Panc1 (cell line): ENCODE measurements around the gene MOB3A. TPM values are rescaled to one million over a fixed set of nuclear protein-coding genes. Genes with fewer than 3 reads are reported as not detected.

Experiments used
- ATAC-seq: fragments of 200-7000 bp; cut with Tn5 transposase; 2 replicates; pipeline ENCODE4 v1.9.1; 2020; ENCODE audit warnings: mild to moderate bottlenecking, moderate library complexity
- BruUV-seq: library from RNA; stranded (reverse); fragments of 400-500 nt; replicated peaks from 2 replicates; lab custom pipeline; 2021; lab: Mats Ljungman, UMichigan
- CTCF ChIA-PET: fragments of 300-600 bp; sonication (Branson Sonifier 250); formaldehyde crosslinking; loops from one replicate; lab custom pipeline; 2022; ENCODE audit warnings: antibody characterized with exemption; lab: Charles Lee
- POLR2A ChIA-PET: fragments of 300-600 bp; sonication (Branson Sonifier 250); formaldehyde crosslinking; loops from one replicate; lab custom pipeline; 2022; ENCODE audit warnings: antibody characterized with exemption; lab: Charles Lee
- DNase-seq: peaks from one replicate; pipeline ENCODE4 v3.0.0-alpha.2; 2010; ENCODE audit warnings: low read depth, low spot score
- H3K27ac ChIP-seq: 2 replicates; pipeline ENCODE4 v1.5.1; 2011; ENCODE audit warnings: mild to moderate bottlenecking, low read length, inconsistent platforms
- H3K27me3 ChIP-seq: fragments of 200-500 bp; sonication (Bioruptor generic); 2 replicates; pipeline ENCODE4 v1.6.0; 2014; ENCODE audit warnings: low read length, inconsistent platforms; ENCODE audit not compliant: control insufficient read depth, insufficient read depth
- H3K36me3 ChIP-seq: fragments of 200-500 bp; sonication (Bioruptor generic); 2 replicates; pipeline ENCODE4 v1.5.1; 2014; ENCODE audit warnings: inconsistent platforms, mild to moderate bottlenecking, low read length, moderate library complexity; ENCODE audit not compliant: control insufficient read depth, insufficient read depth
- H3K4me1 ChIP-seq: 2 replicates; pipeline ENCODE4 v1.5.1; 2011; ENCODE audit warnings: inconsistent platforms, mild to moderate bottlenecking, low read length, moderate library complexity; ENCODE audit not compliant: control insufficient read depth, insufficient read depth
- H3K4me3 ChIP-seq, 2 experiments: 2 replicates each; pipeline ENCODE4 v1.5.1; 2011 to 2012; ENCODE audit warnings: low read depth in 2 of 2, low read length in 2 of 2, mild to moderate bottlenecking in 2 of 2, inconsistent platforms in 1 of 2, moderate library complexity in 1 of 2
- H3K9me3 ChIP-seq: fragments of 200-500 bp; sonication (Bioruptor generic); 2 replicates; pipeline ENCODE4 v1.5.1; 2014; ENCODE audit warnings: low read depth, mild to moderate bottlenecking, inconsistent platforms, low read length, moderate library complexity; ENCODE audit not compliant: control insufficient read depth, insufficient read depth
- POLR2AphosphoS5 ChIP-seq: IDR thresholded peaks from 2 replicates; pipeline ENCODE4 v1.6.1; 2012; ENCODE audit warnings: mild to moderate bottlenecking, low read depth, low read length, moderate library complexity
- SIN3A ChIP-seq: IDR thresholded peaks from 2 replicates; pipeline ENCODE4 v1.6.1; 2012; ENCODE audit warnings: low read depth, mild to moderate bottlenecking, low read length, moderate library complexity, borderline replicate concordance; ENCODE audit not compliant: insufficient read depth
- TCF7L2 ChIP-seq: IDR thresholded peaks from 2 replicates; pipeline ENCODE4 v1.6.1; 2011; ENCODE audit warnings: mild to moderate bottlenecking, low read depth, low read length, inconsistent platforms
- in situ Hi-C: cut with HindIII; loops from 2 replicates; pipeline ENCODE4 v1.10.0; 2016; ENCODE audit warnings: low sequenced_read_pairs, low pct_unique_long_range_greater_than_20kb
- intact Hi-C: fragments of 100-400 bp; cut with micrococcal nuclease; formaldehyde crosslinking; loops from one replicate; pipeline ENCODE4 v1.10.0; 2022; ENCODE audit not compliant: unreplicated experiment
- total RNA-seq: library from RNA; stranded (reverse); gene quantifications from one replicate; pipeline ENCODE4 v1.2.1, GENCODE V29; 2021; ENCODE audit not compliant: unreplicated experiment
- TF ChIP-seq, protein P1 (sequence below), 2 experiments: IDR thresholded peaks; 2 replicates each; pipeline ENCODE4 v1.6.1; 2011 to 2012; ENCODE audit warnings: low read depth in 2 of 2, control low read depth in 1 of 2, low read length in 1 of 2, mild to moderate bottlenecking in 1 of 2, moderate library complexity in 1 of 2; ENCODE audit not compliant: insufficient read depth in 1 of 2
- TF ChIP-seq, protein P2 (sequence below): fragments of 450-650 bp; IDR thresholded peaks from 2 replicates; pipeline ENCODE4 v1.5.1; 2017; ENCODE audit warnings: mild to moderate bottlenecking

The MOB3A gene
- total RNA-seq, 1 experiment from 2014 or later = 36.3 TPM

DNA sequence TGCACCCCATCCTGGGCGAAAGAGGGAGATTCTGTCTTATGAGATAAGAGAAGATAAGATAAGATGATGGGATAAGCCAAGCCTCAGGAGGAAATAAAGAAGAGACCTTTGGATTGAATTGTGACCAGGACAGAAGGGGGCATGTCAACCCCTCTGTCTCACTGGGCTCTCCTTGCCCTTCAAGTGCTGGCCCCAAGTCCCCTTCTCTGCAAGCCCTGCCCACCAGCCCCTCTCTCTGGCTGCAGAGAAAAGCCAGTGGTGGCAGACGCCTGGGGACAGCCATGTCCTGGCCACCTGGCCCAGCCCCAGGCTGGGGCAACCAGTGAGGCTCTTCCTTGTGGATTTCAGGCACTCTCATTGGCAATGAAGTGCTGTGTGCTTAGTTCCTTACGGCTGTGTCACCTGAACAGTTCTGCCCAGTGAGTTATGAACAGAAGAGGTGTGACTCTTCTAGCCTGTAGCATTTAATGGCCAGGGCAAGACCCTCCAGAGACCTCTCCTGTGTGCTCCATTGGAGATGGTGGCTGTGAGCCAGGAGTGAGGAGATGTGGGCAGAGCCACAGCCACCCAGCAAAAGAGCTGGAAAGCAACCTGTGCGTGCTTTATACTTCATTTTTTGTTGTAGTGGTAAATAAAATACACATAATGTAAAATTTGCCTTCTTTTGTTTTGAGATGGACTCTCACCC, 74.5 kb downstream of the MOB3A start:
- no peaks in the 10 kb centered on the region for H3K4me1 ChIP-seq
- DNase-seq = no peak
- H3K27ac ChIP-seq = no peak overlapping the region
- in situ Hi-C loops = no loop called here
- ChIA-PET CTCF (no interaction called here), POLR2A (no interaction called here)
- H3K4me3 ChIP-seq = no peak overlapping the region
- no peaks in the 10 kb centered on the region for H3K27me3 ChIP-seq
- H3K9me3 ChIP-seq = no peaks in the 10 kb centered on the region
- no peaks in the 10 kb centered on the region for H3K36me3 ChIP-seq
- intact Hi-C loops = loop anchor here (5.0 kb wide), 1 partner anchor 46 kb away; no protein-coding TSS in a partner anchor
- no peak for ATAC-seq
- BruUV-seq = no TSS peak
- TF ChIP-seq POLR2AphosphoS5 = no peak
- no peak for TF ChIP-seq TCF7L2
- TF ChIP-seq, protein P1, sequence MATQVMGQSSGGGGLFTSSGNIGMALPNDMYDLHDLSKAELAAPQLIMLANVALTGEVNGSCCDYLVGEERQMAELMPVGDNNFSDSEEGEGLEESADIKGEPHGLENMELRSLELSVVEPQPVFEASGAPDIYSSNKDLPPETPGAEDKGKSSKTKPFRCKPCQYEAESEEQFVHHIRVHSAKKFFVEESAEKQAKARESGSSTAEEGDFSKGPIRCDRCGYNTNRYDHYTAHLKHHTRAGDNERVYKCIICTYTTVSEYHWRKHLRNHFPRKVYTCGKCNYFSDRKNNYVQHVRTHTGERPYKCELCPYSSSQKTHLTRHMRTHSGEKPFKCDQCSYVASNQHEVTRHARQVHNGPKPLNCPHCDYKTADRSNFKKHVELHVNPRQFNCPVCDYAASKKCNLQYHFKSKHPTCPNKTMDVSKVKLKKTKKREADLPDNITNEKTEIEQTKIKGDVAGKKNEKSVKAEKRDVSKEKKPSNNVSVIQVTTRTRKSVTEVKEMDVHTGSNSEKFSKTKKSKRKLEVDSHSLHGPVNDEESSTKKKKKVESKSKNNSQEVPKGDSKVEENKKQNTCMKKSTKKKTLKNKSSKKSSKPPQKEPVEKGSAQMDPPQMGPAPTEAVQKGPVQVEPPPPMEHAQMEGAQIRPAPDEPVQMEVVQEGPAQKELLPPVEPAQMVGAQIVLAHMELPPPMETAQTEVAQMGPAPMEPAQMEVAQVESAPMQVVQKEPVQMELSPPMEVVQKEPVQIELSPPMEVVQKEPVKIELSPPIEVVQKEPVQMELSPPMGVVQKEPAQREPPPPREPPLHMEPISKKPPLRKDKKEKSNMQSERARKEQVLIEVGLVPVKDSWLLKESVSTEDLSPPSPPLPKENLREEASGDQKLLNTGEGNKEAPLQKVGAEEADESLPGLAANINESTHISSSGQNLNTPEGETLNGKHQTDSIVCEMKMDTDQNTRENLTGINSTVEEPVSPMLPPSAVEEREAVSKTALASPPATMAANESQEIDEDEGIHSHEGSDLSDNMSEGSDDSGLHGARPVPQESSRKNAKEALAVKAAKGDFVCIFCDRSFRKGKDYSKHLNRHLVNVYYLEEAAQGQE (IDR thresholded peaks at IDR 0.05; ENCODE audit: insufficient read depth in 1 of 2, low read depth in 2 of 2, low read length in 1 of 2) = no peak
- TF ChIP-seq, protein P2, sequence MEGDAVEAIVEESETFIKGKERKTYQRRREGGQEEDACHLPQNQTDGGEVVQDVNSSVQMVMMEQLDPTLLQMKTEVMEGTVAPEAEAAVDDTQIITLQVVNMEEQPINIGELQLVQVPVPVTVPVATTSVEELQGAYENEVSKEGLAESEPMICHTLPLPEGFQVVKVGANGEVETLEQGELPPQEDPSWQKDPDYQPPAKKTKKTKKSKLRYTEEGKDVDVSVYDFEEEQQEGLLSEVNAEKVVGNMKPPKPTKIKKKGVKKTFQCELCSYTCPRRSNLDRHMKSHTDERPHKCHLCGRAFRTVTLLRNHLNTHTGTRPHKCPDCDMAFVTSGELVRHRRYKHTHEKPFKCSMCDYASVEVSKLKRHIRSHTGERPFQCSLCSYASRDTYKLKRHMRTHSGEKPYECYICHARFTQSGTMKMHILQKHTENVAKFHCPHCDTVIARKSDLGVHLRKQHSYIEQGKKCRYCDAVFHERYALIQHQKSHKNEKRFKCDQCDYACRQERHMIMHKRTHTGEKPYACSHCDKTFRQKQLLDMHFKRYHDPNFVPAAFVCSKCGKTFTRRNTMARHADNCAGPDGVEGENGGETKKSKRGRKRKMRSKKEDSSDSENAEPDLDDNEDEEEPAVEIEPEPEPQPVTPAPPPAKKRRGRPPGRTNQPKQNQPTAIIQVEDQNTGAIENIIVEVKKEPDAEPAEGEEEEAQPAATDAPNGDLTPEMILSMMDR = no peak
- no peak for TF ChIP-seq SIN3A

Other genes starting within 250 kb of the MOB3A start
- gene REXO1, start 247.8 kb downstream of the MOB3A start, total RNA-seq = 52.1 TPM
- gene KLF16, start 232.7 kb downstream of the MOB3A start, total RNA-seq = 79.3 TPM
- 57.1 TPM for gene ABHD17A, start 210.8 kb downstream of the MOB3A start, total RNA-seq
- 8.9 TPM for gene ADAT3, start 190.9 kb downstream of the MOB3A start, total RNA-seq
- gene SCAMP4, start 190.9 kb downstream of the MOB3A start, total RNA-seq = 98.4 TPM
- 65.8 TPM for gene CSNK1G2, start 155.2 kb downstream of the MOB3A start, total RNA-seq
- gene BTBD2, start 80.6 kb downstream of the MOB3A start, total RNA-seq = 59.6 TPM
- 240 TPM for gene MKNK2, start 45.1 kb downstream of the MOB3A start, total RNA-seq
- gene IZUMO4, start 589 bp upstream of the MOB3A start, total RNA-seq = 5.4 TPM
- gene AP3D1, start 55.2 kb upstream of the MOB3A start, total RNA-seq = 167 TPM
- gene DOT1L, start 67.6 kb upstream of the MOB3A start, total RNA-seq = 27.3 TPM
- 78.6 TPM for gene PLEKHJ1, start 140.0 kb upstream of the MOB3A start, total RNA-seq
- gene SF3A2, start 140.5 kb upstream of the MOB3A start, total RNA-seq = 103 TPM
- gene AMH, start 153.0 kb upstream of the MOB3A start, total RNA-seq = 21.9 TPM
- gene JSRP1, start 160.1 kb upstream of the MOB3A start, total RNA-seq = 0.51 TPM
- gene PEAK3, start 185.8 kb upstream of the MOB3A start, total RNA-seq = not detected
- 0.13 TPM for gene LINGO3, start 211.8 kb upstream of the MOB3A start, total RNA-seq
- gene LSM7, start 232.3 kb upstream of the MOB3A start, total RNA-seq = 97.3 TPM
- gene SPPL2B, start 232.4 kb upstream of the MOB3A start, total RNA-seq = 76.0 TPM